ENCODE measurements around the gene SMIM35.
"Not testable (repeated sequence)": the region's sequence is repeated elsewhere in the genome, so short reads cannot be mapped to it uniquely, and the experiment has no call there.

Gene SMIM35

DNA sequence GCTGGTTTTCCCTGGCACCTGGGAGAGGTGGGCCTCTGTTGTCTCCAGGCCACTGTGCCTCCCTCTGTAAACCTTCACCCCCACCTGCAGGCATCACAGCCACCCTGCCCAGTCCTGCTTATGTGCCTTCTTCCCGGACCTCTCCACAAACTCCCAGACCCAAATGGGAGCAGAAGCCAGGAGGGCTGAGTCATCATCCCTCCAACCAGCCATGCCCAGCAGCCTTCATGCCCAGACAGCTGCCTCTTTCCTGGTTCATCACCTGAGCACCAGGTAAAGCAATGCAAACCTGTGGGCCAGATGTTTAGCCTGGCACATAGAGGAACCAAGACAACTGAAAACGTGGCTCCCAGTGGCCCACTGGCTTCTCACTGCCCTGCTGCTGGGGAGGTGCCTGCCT, 12.0 kb downstream of the SMIM35 start:
- DNase-seq: no peak
- Mint-ChIP-seq H3K27me3 (peaks cover 7% of the 10 kb centered on the region), H3K4me1 (peaks cover 8% of the 10 kb centered on the region), H3K4me3 (no peak overlapping the region), H3K9me3 (no peaks in the 10 kb centered on the region), H3K27ac (no peak overlapping the region)
- no peak for ATAC-seq

DNA sequence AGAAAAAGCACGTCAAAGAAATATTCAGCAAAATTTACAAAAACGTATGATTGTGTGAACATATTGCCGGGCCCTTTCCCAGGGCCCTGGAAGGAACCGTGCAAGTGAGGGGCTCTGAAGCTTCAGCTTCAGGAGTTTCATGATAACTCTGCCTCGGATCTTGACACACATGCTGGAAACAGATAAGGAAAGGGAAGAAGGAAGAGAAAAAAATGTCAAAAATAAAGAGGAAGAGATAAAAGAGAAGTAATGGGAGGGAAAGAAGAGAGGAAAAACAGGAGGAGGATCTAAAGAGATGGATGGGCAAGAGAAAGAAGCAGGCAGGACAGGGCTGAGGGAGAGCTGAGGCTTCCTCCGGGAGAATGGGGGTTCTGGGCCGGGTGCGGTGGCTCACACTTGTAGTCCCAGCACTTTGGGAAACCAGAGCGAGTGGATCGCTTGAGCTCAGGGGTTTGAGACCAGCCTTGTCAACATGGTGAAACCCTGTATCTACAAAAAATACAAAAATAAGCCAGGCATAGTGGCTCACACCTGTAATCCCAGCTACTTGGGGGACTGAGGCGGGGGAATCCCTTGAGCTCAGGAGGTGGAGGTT, 12.6 kb downstream of the SMIM35 start:
- Mint-ChIP-seq H3K9me3 (no peaks in the 10 kb centered on the region), H3K27me3 (peaks cover 6% of the 10 kb centered on the region), H3K27ac (peak overlapping the region in 1 of 2 donors; percentile 12), H3K4me1 (peaks cover 8% of the 10 kb centered on the region), H3K4me3 (no peak overlapping the region)
- DNase-seq: no peak
- no peak for ATAC-seq

DNA sequence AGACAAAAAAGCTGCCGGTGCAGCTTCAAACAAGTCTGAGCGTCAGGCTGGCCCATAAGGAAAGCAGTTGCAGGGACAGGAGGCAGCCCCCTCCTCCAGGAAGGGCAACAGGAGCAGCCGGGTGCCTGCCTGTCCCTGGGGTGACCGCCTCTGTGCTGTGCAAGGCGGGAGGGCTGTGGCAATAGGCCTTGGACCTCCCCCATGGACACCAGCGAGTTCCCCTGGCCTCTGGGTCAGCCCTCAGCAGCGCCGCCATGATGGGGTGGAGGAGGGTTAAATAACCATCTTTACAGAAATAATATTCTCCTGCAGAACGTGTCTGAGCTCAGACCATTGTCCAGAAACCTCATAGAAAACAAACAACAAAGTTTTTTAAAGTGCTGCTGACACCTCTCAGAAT, 13.2 kb downstream of the SMIM35 start:
- Mint-ChIP-seq H3K27me3 (peaks cover 6% of the 10 kb centered on the region), H3K4me1 (peaks cover 8% of the 10 kb centered on the region), H3K9me3 (no peaks in the 10 kb centered on the region), H3K4me3 (no peak overlapping the region), H3K27ac (peak overlapping the region in 1 of 2 donors; percentile 16)
- no peak for DNase-seq
- no peak for ATAC-seq

DNA sequence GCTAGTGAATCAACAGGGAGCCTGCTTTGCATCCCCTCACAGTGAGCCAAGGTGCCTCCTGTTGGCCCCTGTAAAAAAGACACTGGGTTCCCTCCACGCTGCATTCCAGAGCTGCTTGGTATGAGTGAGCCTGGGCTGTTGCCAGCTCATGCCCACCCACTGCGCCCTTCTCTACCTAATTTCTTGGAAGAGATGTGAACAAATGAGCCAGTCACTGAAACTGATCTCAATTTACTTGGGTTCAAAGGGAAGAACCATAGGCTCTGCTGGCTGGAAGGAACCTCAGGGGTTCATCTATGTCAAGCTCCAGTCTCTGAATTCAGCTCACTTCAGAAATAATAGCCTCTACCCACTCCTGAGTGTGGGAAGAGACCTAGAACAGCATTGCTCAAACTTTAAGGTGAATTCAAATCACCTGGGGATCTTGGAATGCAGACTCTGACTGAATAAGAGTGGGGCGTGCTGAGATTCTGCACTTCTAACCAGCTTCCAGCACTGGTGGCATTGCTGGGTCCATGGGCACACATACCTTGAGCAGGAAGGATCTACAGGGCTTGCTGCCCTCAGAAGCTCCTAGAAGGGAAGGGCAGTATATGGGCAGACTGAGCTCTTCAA, 15.2 kb downstream of the SMIM35 start:
- DNase-seq (no peak), ATAC-seq (no peak)
- Mint-ChIP-seq H3K9me3 (no peaks in the 10 kb centered on the region), H3K4me3 (no peak overlapping the region), H3K27me3 (no peaks in the 10 kb centered on the region), H3K27ac (no peak overlapping the region), H3K4me1 (peaks cover 4% of the 10 kb centered on the region)

DNA sequence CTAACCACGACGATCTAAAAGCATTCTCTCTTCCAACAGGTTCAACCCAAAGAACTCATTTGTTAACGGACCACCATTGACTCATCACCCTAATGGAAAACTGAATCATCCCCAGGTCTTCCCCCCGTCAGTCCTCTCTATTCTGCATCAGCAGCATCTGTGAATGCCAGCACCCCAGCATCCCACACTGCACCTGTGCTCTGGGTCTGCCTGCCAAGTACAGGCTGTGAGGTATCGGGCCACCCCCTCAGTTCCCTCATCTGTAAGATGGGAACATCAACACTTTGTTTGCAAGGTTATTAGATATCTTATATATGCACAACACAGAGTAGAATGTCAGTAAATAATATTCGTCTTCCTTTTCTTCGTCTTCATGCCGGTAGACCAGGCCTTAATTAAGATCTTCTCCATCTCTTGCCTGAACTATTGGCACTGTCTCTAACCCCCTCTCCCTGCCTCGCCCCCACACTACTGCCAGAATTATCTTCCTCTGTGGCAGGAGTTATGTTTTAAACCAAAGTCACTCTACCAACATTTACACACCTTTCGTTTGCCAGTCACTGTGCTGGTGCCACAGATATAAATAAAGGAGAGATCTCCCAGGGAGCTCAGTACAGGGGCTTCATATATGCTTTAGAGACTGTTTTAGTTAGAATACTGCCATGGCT, 17.7 kb downstream of the SMIM35 start:
- H3K27me3 Mint-ChIP-seq: no peaks in the 10 kb centered on the region
- no peak overlapping the region for H3K4me3 Mint-ChIP-seq
- H3K4me1 Mint-ChIP-seq: peaks cover 8% of the 10 kb centered on the region

DNA sequence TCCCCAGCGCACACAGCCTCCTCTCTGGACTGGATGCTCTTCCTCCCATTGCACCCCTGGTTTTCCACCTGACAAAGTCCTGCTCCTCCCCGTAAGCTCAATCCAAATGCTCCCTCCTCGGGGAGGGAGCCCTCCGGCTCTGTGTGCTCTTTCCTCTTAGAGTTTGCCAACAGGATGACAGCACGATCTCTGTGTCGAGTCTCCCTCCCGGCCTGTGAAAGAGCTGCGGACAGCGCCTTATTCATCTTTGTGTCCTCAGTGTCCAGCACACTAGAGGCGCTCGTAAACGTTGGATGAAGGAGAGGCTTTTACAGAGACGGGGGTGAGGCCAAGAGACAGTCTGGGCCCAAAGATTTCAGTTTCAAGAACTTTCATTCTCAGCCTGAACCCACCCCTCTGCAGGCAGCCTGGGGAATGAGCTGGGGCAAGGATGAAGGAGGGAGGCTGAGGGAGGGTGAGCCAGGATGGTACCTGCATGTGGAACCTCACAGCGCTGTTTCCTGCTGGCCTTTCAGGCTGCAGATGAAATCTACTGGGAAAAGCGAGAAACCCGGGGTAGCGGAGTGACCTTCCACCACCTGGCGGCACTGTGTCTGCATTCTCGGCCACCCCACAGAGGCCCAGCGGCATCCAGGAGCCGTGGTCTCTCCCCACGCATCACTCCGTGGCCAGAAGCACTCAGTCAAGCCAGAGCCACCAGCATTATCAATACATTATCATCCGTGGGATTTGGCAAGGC, 18.4 kb downstream of the SMIM35 start:
- DNase-seq (no peak), ATAC-seq (no peak)
- Mint-ChIP-seq H3K27me3 (no peaks in the 10 kb centered on the region), H3K4me3 (no peak overlapping the region), H3K4me1 (peaks cover 8% of the 10 kb centered on the region), H3K9me3 (no peaks in the 10 kb centered on the region), H3K27ac (peak overlapping the region in 1 of 2 donors; percentile 43)

More for the DNA sequence above, 17.7 kb downstream of the SMIM35 start:
- ATAC-seq: no peak
- Mint-ChIP-seq H3K9me3 (no peaks in the 10 kb centered on the region), H3K27ac (no peak overlapping the region)
- no peak for DNase-seq

DNA sequence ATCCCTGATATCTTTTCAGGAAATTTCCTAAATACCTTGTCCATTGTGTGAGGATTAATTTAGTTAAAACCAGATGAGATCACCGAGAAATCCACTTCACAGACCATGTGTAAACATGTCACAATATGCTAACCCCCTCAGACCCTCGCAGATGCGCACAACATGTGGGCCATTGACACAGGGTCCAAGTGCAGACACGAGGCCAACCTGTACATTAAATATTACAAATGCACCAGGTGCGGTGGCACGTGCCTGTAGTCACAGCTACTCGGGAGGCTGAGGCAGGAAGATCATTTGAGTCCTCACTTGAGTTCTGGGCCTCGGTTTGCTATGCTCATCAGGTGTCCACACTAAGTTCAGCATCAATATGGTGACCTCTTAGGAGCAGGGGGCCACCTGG, 19.8 kb downstream of the SMIM35 start:
- Mint-ChIP-seq H3K4me1 (peaks cover 8% of the 10 kb centered on the region), H3K27me3 (no peaks in the 10 kb centered on the region), H3K4me3 (no peak overlapping the region), H3K27ac (no peak overlapping the region), H3K9me3 (no peaks in the 10 kb centered on the region)
- no peak for DNase-seq
- no peak for ATAC-seq

DNA sequence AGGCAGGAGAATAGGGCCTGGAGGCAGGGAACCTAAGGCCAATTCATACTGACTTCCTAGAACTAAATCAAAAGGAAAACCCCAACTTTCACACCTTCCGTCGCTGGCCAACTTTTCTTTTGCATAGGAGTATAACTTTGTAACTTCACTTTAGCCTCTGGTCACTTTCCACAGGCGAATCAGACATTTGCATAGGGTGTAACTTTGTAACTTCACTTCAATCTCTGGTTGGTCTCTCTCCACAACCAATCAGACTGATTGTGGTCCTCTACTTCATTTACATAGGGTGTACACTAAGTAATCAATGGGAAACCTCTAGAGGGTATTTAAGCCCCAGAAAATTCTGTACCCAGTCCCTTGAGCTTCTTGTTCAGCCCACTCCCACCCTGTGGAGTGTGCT, 21.4 kb downstream of the SMIM35 start:
- H3K9me3 Mint-ChIP-seq: no peaks in the 10 kb centered on the region
- ATAC-seq (no peak), DNase-seq (no peak)
- H3K27me3 Mint-ChIP-seq: no peaks in the 10 kb centered on the region
- H3K27ac Mint-ChIP-seq: no peak overlapping the region
- H3K4me1 Mint-ChIP-seq: peaks cover 8% of the 10 kb centered on the region
- no peak overlapping the region for H3K4me3 Mint-ChIP-seq

DNA sequence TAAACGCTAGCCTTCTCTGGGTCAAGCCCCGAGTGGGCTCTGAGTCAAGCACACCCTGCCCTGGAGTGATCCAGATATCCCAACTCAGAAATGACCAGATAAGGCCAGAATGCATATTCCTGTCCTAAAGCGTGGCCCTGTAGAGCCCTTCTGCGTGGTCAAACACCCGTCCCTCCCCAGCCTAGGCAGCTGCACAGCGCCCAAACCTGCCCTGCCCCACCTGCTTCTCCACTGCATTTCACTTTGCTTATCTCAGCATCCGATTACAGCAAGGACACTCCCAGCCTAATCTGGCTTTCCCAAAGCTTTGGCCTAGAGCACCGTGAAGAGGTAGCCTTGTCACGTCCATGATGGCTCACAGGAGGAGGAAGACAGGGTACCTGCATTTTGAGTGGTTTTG, 21.8 kb downstream of the SMIM35 start:
- no peaks in the 10 kb centered on the region for H3K27me3 Mint-ChIP-seq

DNA sequence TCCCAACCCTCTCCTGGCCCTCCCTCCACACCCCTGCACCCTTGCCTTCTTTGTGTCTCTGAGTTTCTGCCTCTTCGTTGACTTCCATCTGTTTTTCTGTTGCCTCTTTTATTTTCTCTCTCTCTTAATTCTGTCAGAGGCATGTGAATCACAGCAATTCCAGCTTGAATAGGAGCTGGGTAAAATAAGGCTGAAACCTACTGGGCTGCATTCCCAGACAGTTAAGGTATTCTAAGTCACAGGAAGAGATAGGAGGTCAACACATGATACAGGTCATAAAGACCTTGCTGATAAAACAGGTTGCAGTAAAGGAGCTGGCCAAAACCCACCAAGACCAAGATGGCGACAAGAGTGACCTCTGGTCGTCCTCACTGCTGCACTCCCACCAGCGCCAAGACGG, 24.1 kb downstream of the SMIM35 start:
- peak overlapping the region in 1 of 2 donors; percentile 29 for H3K27ac Mint-ChIP-seq
- H3K4me1 Mint-ChIP-seq, DNase-seq, H3K9me3 Mint-ChIP-seq, ATAC-seq, H3K27me3 Mint-ChIP-seq, H3K4me3 Mint-ChIP-seq: not testable (repeated sequence)

More for the DNA sequence above, 21.8 kb downstream of the SMIM35 start:
- ATAC-seq (no peak), DNase-seq (no peak)
- Mint-ChIP-seq H3K27ac (no peak overlapping the region), H3K9me3 (no peaks in the 10 kb centered on the region), H3K4me3 (no peak overlapping the region), H3K4me1 (peaks cover 8% of the 10 kb centered on the region)

DNA sequence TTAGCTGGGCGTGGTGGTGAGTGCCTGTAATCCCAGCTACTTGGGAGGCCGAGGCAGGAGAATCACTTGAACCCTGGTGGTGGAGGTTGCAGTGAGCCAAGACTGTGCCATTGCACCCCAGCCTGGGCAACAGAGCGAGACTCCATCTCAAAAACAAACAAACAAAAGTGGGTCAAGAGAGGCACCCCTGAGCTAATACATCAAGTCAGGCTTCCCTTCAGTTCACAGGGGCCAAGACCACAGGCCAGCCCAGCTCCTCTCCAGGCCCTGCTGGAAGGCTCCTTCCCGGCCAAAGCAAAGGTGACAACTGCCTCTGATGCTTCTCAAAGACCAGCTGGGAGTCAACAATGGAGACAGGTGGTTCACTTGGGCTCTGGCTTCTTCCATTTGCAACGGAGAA, 24.6 kb downstream of the SMIM35 start:
- ATAC-seq, DNase-seq, H3K27ac Mint-ChIP-seq, H3K27me3 Mint-ChIP-seq, H3K9me3 Mint-ChIP-seq, H3K4me3 Mint-ChIP-seq, H3K4me1 Mint-ChIP-seq: not testable (repeated sequence)

DNA sequence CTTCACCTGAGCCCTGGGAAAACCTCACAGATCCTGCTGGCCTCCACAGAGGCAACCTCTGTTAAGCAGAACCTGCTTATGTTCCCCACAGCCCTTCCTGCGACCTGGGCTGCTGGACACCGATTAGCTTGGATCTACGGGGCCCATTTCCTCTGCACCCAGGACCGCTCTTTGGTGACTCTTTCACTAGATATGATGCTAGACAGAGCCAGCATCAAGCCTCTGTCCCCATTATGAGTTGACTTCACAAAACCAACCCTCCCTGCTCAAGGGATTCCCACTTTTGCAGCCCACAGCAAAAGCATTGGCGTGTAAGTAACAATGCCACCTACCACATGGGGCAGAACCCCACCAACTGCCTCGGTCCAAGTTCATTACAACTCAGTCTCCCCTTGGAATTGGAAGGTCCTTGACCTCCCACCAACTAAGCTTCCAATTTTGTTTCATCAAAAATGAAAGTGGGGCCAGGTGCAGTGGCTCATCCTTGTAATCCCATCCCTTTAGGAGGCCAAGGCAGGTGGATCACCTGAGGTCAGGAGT, 25.1 kb downstream of the SMIM35 start:
- no peak overlapping the region for H3K4me3 Mint-ChIP-seq
- no peak overlapping the region for H3K27ac Mint-ChIP-seq
- peaks cover 11% of the 10 kb centered on the region for H3K27me3 Mint-ChIP-seq
- H3K4me1 Mint-ChIP-seq: peaks cover 8% of the 10 kb centered on the region
- no peak for ATAC-seq
- H3K9me3 Mint-ChIP-seq: no peaks in the 10 kb centered on the region
- no peak for DNase-seq

DNA sequence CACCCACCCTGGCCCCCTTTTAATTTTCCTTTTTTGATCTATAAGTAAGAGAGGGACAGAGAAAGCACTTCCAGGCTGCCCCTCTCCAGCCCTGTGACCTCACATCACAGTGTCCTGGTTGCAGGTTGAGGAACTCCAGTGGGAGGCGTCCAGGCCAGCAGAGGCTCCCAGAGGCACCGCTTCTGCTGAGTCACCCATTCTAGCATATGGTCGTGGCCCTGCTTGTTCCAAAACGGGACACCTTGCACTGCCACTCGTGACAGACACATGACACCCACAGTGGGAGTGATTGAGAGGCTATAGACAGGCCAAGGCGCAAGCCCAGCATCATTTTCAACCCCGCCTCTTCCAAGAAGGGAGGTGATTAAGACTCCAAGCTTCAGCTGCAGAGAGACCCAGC, 25.9 kb downstream of the SMIM35 start:
- peaks cover 8% of the 10 kb centered on the region for H3K4me1 Mint-ChIP-seq
- H3K27ac Mint-ChIP-seq: no peak overlapping the region
- ATAC-seq: no peak
- peaks cover 15% of the 10 kb centered on the region for H3K27me3 Mint-ChIP-seq
- no peak for DNase-seq
- no peaks in the 10 kb centered on the region for H3K9me3 Mint-ChIP-seq
- no peak overlapping the region for H3K4me3 Mint-ChIP-seq

DNA sequence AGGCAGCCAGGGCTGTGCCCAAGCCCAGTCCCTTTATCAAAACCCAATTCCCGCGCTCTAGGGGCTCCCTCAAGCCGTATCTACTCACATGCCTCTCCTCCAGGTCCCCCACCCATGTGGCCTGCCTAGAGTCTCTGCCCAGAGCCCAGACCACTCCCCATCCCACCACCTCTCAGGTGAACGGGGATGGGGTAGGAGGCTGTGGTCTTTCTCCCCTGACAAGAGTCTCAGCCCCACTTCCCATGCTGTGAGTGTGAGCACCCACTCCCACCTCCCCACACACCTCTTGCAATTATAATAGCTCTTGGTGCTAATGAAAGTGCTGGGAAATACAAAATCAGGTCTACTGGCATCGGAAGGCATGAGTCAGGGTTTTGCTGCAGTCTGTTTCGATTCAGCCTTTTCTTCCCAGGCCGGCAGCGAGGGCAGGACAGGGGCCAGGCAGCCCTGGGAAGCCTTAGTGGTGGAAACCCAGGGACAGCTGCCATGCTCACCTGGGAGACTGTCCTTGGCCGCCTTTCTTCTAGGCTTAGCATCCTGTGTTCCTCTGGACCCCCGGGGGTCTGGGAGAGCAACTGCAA, 26.6 kb downstream of the SMIM35 start:
- no peak overlapping the region for H3K27ac Mint-ChIP-seq
- no peak overlapping the region for H3K4me3 Mint-ChIP-seq
- H3K4me1 Mint-ChIP-seq: peaks cover 3% of the 10 kb centered on the region
- DNase-seq (no peak), ATAC-seq (no peak)
- H3K27me3 Mint-ChIP-seq: peaks cover 15% of the 10 kb centered on the region
- no peaks in the 10 kb centered on the region for H3K9me3 Mint-ChIP-seq

DNA sequence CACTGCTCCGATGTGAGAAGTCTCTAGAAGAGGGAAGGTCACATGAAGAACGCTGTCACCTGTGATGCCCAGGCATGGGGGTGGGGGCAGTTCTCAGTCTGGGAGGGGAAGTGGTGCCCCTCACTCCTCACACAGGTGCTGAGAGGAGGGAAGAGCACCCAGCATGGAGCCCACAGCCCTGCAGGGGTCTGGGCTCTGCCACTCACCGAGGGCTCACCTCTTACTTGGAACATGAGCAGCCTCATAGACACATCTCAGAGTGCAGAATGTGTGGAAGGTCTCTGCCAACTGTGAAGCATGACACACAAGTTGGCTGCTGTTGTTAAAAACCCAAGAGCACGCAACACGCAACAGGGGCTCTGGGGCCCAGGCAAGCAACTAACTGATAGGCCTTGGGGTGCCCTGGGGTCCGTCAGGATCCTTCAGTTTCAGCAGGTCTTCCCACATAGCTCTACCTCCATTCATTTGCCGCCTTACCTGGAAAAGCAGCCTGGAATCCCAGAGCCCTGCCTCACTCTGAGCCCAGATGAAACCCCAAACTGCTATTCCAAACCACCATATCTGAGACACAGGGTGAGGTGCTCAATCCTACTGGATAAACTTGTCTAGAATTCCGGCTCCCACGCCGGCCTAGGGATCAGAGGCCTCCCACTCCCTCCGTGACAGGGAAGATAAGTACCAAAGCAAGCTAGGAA, 27.4 kb downstream of the SMIM35 start:
- H3K4me1 Mint-ChIP-seq: no peaks in the 10 kb centered on the region
- H3K9me3 Mint-ChIP-seq: no peaks in the 10 kb centered on the region
- H3K27me3 Mint-ChIP-seq: peaks cover 15% of the 10 kb centered on the region
- DNase-seq (no peak), ATAC-seq (peak; percentile 7)
- peak overlapping the region in 1 of 2 donors; percentile 15 for H3K27ac Mint-ChIP-seq
- no peak overlapping the region for H3K4me3 Mint-ChIP-seq

All from stimulated activated naive CD8-positive, alpha-beta T cell treated with anti-CD3 and anti-CD28 coated beads, Interleukin-15, amount 100 ng/mL, for 72 hours (primary cell).